ENCODE results near the gene SMYD3. TPM values are rescaled to one million over a fixed set of nuclear protein-coding genes. Genes with fewer than 3 reads are reported as not detected.

SMYD3 gene
- total RNA-seq, 1 experiment from 2014 or later, result 17.4 TPM

DNA sequence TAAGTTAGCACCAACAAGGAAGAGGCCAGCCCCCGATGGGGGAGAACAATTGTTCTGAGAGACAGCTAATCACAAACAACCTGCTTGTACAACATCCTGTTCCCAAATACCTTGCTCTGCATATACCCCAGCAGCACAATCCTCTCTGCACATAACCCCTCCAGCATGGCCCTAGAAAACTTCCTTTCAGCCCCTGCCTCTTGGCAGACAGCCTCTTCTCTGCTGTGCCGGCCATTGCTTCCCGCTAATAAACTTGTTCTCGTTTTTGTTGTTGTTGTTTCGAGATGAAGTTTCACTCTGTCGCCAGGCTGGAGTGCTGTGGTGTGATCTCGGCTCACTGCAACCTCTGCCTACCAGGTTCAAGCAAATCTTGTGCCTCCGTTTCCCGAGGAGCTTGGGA, 392.7 kb downstream of the SMYD3 start:
- DNase-seq (ENCODE audit: low read depth, low spot score), result no peak
- no peak for ATAC-seq
- POLR2A ChIA-PET, result no interaction called here
- Histone ChIP-seq H3K4me3 (ENCODE audit: low read depth in 2 of 2, low read length in 2 of 2) (no peak overlapping the region), H3K36me3 (ENCODE audit: control insufficient read depth, insufficient read depth, low read length) (no peaks in the 10 kb centered on the region), H3K27ac (ENCODE audit: low read length) (no peak overlapping the region), H3K27me3 (ENCODE audit: control insufficient read depth, insufficient read depth, low read length) (no peaks in the 10 kb centered on the region), H3K9me3 (ENCODE audit: control insufficient read depth, insufficient read depth, low read depth, low read length) (no peaks in the 10 kb centered on the region), H3K4me1 (ENCODE audit: control insufficient read depth, insufficient read depth, low read length) (no peaks in the 10 kb centered on the region)
- in situ Hi-C loops (cut with HindIII; ENCODE audit: low pct_unique_long_range_greater_than_20kb, low sequenced_read_pairs) (no loop called here), intact Hi-C loops (cut with micrococcal nuclease; ENCODE audit: unreplicated experiment) (no loop called here)
- CTCF ChIA-PET, result no interaction called here
- TF ChIP-seq REST (IDR thresholded peaks at IDR 0.05; ENCODE audit: insufficient read depth in 1 of 2, low read depth in 2 of 2, low read length in 1 of 2), result no peak
- TF ChIP-seq TCF7L2 (IDR thresholded peaks at IDR 0.05; ENCODE audit: low read depth, low read length), result no peak
- TF ChIP-seq POLR2AphosphoS5 (IDR thresholded peaks at IDR 0.05; ENCODE audit: low read depth, low read length), result no peak
- no peak for TF ChIP-seq CTCF (IDR thresholded peaks at IDR 0.05)
- no TSS peak for BruUV-seq (replicated peaks)

DNA sequence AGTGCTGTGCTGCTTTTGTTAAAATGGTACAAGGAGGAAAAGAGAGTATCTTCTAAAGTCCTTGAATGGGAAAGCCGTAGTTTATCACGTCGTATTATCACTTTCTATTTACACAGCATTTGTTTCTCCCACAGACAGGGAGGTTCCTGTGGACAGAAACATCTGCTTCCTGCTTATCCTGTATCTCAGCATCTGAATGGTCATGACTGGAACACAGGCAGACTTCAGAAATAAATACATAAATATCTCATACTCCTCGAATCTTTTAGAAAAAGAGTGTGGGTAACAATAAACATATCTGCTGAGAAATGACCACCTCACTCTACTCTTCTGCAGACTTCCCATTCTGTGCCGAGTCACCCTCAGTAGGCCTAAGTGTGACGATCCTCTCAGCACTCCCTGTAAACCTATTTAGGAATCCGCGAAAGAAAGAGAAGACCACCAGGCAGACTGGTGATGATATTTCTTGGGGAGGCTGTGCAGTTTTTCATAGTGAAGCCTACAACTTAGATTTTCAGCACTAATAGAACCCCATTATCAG, 393.5 kb downstream of the SMYD3 start:
- Histone ChIP-seq H3K27ac (ENCODE audit: low read length) (no peak overlapping the region), H3K4me1 (ENCODE audit: control insufficient read depth, insufficient read depth, low read length) (no peaks in the 10 kb centered on the region), H3K4me3 (ENCODE audit: low read depth in 2 of 2, low read length in 2 of 2) (no peak overlapping the region), H3K27me3 (ENCODE audit: control insufficient read depth, insufficient read depth, low read length) (no peaks in the 10 kb centered on the region), H3K36me3 (ENCODE audit: control insufficient read depth, insufficient read depth, low read length) (no peaks in the 10 kb centered on the region), H3K9me3 (ENCODE audit: control insufficient read depth, insufficient read depth, low read depth, low read length) (no peaks in the 10 kb centered on the region)
- DNase-seq (ENCODE audit: low read depth, low spot score) (no peak), ATAC-seq (no peak)
- no TSS peak for BruUV-seq (replicated peaks)
- in situ Hi-C loops (cut with HindIII; ENCODE audit: low pct_unique_long_range_greater_than_20kb, low sequenced_read_pairs), result no loop called here
- CTCF ChIA-PET, result no interaction called here
- intact Hi-C loops (cut with micrococcal nuclease; ENCODE audit: unreplicated experiment), result no loop called here
- TF ChIP-seq CTCF (IDR thresholded peaks at IDR 0.05) (no peak), SIN3A (IDR thresholded peaks at IDR 0.05; ENCODE audit: borderline replicate concordance, insufficient read depth, low read depth, low read length) (no peak)
- POLR2A ChIA-PET, result no interaction called here

- CTCF ChIA-PET, result no interaction called here
Observed at GRCh38 chr1:246111570-246111969, 395.5 kb downstream of the SMYD3 start.

More at GRCh38 chr1:246111570-246111969, 395.5 kb downstream of the SMYD3 start:
- POLR2A ChIA-PET, result no interaction called here
- Histone ChIP-seq H3K27ac (ENCODE audit: low read length) (no peak overlapping the region), H3K4me1 (ENCODE audit: control insufficient read depth, insufficient read depth, low read length) (no peaks in the 10 kb centered on the region), H3K9me3 (ENCODE audit: control insufficient read depth, insufficient read depth, low read depth, low read length) (no peaks in the 10 kb centered on the region), H3K27me3 (ENCODE audit: control insufficient read depth, insufficient read depth, low read length) (no peaks in the 10 kb centered on the region), H3K4me3 (ENCODE audit: low read depth in 2 of 2, low read length in 2 of 2) (no peak overlapping the region), H3K36me3 (ENCODE audit: control insufficient read depth, insufficient read depth, low read length) (no peaks in the 10 kb centered on the region)
- no peak for DNase-seq (ENCODE audit: low read depth, low spot score)
- no peak for TF ChIP-seq TCF7L2 (IDR thresholded peaks at IDR 0.05; ENCODE audit: low read depth, low read length)
- TF ChIP-seq CTCF (IDR thresholded peaks at IDR 0.05), result no peak
- TF ChIP-seq REST (IDR thresholded peaks at IDR 0.05; ENCODE audit: insufficient read depth in 1 of 2, low read depth in 2 of 2, low read length in 1 of 2), result no peak
- no peak for TF ChIP-seq POLR2AphosphoS5 (IDR thresholded peaks at IDR 0.05; ENCODE audit: low read depth, low read length)
- no peak for TF ChIP-seq SIN3A (IDR thresholded peaks at IDR 0.05; ENCODE audit: borderline replicate concordance, insufficient read depth, low read depth, low read length)
- in situ Hi-C loops (cut with HindIII; ENCODE audit: low pct_unique_long_range_greater_than_20kb, low sequenced_read_pairs), result no loop called here
- no peak for ATAC-seq
- BruUV-seq (replicated peaks), result no TSS peak
- intact Hi-C loops (cut with micrococcal nuclease; ENCODE audit: unreplicated experiment), result no loop called here

Measured in Panc1 (cell line).